K562 (cell line): ENCODE data around the gene RTBDN. TPM values are rescaled to one million over a fixed set of nuclear protein-coding genes. Genes with fewer than 3 reads are reported as not detected.

Experiments
- DACH1 ChIP-seq: fragments of 450-650 bp; IDR thresholded peaks from 2 replicates; pipeline ENCODE4 v1.6.1; 2018; ENCODE audit not compliant: partially characterized antibody
- ID3 ChIP-seq, 2 experiments: fragments of 250-450 bp in 1 of 2; fragments of 450-650 bp in 1 of 2; sonication (Bioruptor Pico) in 1 of 2; IDR thresholded peaks; 2 replicates each; pipeline versions ENCODE4 v1.6.1 to v1.8.0; 2016 to 2021; ENCODE audit warnings: mild to moderate bottlenecking in 2 of 2, moderate library complexity in 2 of 2, missing compliant biosample characterization in 1 of 2, missing genetic modification characterization in 1 of 2
- KLF6 ChIP-seq: fragments of 250-450 bp; sonication (Bioruptor Pico); IDR thresholded peaks from 2 replicates; pipeline ENCODE4 v1.4.0; 2020; ENCODE audit warnings: mild to moderate bottlenecking, moderate library complexity, borderline replicate concordance
- NFRKB ChIP-seq: fragments of 450-650 bp; IDR thresholded peaks from 2 replicates; pipeline ENCODE4 v1.6.1; 2016; ENCODE audit warnings: low read depth
- RBM14 ChIP-seq: fragments of 200-400 bp; formaldehyde crosslinking; IDR thresholded peaks from 2 replicates; pipeline ENCODE4 v1.6.1; 2018; ENCODE audit warnings: low read depth, mild to moderate bottlenecking, low read length, moderate library complexity, borderline replicate concordance; ENCODE audit not compliant: insufficient read depth
- SMARCB1 ChIP-seq: IDR thresholded peaks from 2 replicates; pipeline ENCODE4 v1.6.1; 2011; ENCODE audit warnings: improper control_type of control experiment, low read depth; ENCODE audit not compliant: insufficient read length
- ZBTB12 ChIP-seq: fragments of 250-450 bp; sonication (Bioruptor Pico); IDR thresholded peaks from 2 replicates; pipeline ENCODE4 v1.4.0; 2020
- ZBTB26 ChIP-seq: fragments of 450-650 bp; formaldehyde crosslinking; IDR thresholded peaks from 2 replicates; pipeline ENCODE4 v1.4.0; 2022; ENCODE audit warnings: missing genetic modification characterization
- ZNF318 ChIP-seq, 2 experiments: fragments of 450-650 bp; IDR thresholded peaks; 2 replicates each; pipeline ENCODE4 v1.6.1; 2016; ENCODE audit warnings: mild to moderate bottlenecking in 2 of 2, borderline replicate concordance in 1 of 2, low read depth in 1 of 2, moderate library complexity in 1 of 2
- ZNF695 ChIP-seq: fragments of 450-650 bp; formaldehyde crosslinking; IDR thresholded peaks from 2 replicates; pipeline ENCODE4 v1.4.0; 2020; ENCODE audit warnings: mild to moderate bottlenecking, moderate library complexity
- polyA plus RNA-seq, 8 experiments: library from polyadenylated mRNA; depleted of rRNA in 4 of 8; stranded (reverse) in 5 of 8; unstranded in 3 of 8; fragments of >200 nt; fragmentation: Nextera tagmentation in 2 of 8; fragmentation: Illumina TruSeq in 1 of 8; extraction: Ambion mirVana in 2 of 8; extraction: Trizol in 1 of 8; gene quantifications; 2 replicates each; pipeline versions ENCODE4 v1.2.1 to v1.2.3, GENCODE V29; 2011 to 2014; ENCODE audit warnings: inconsistent platforms in 1 of 8, missing spikeins in 1 of 8
- total RNA-seq, 7 experiments: library from RNA; depleted of rRNA in 6 of 7; stranded (reverse); fragments of >200 nt in 6 of 7; fragmentation: Illumina TruSeq in 2 of 7; extraction: Trizol in 2 of 7; gene quantifications; 2 replicates each; pipeline versions ENCODE4 v1.2.1 to v1.2.3, GENCODE V29; 2011 to 2021; ENCODE audit warnings: low replicate concordance in 1 of 7

RTBDN gene
- total and polyA plus RNA-seq, 9 of the 15 experiments (the other 6 are each of a cell fraction or from before 2014, with no cell fraction given), result 0.20 to 2.3 (median 0.72) TPM; not detected in 1

GRCh38 chr19:12783291-12783848 is 51.0 kb downstream of the RTBDN start (continued):
- TF ChIP-seq ZNF318 (IDR thresholded peaks at IDR 0.05; ENCODE audit: borderline replicate concordance in 1 of 2, low read depth in 1 of 2) (no peak), ZNF695 (no peak), SMARCB1 (no peak), DACH1 (no peak), ZBTB12 (CRISPR knock-in tag) (no peak), ID3 (CRISPR knock-in tag; IDR thresholded peaks at IDR 0.05) (no peak), ID3 (tag; IDR thresholded peaks at IDR 0.05) (no peak), ZBTB26 (CRISPR knock-in tag) (no peak), KLF6 (CRISPR knock-in tag) (no peak), RBM14 (no peak), NFRKB (0 out of 2 replicates have a peak, but pooled peaks have one; percentile 16)
